Smooth muscle cell (in vitro differentiated cells): ENCODE measurements around the gene FRMD4A. TPM values are rescaled to one million over a fixed set of nuclear protein-coding genes. Genes with fewer than 3 reads are reported as not detected.

Experiments
- DNase-seq: peaks from one replicate; lab custom pipeline; 2025; ENCODE audit not compliant: unreplicated experiment; lab: John Stamatoyannopoulos, UW
- H2AFZ ChIP-seq: fragments of 200-600 bp; sonication (generic); 2 replicates; pipeline ENCODE4 v1.6.0; 2016; ENCODE audit warnings: antibody characterized with exemption, low read depth, mild to moderate bottlenecking
- H3F3A ChIP-seq: fragments of 200-600 bp; sonication (generic); 2 replicates; pipeline ENCODE4 v1.6.0; 2017; ENCODE audit warnings: antibody characterized with exemption, low read depth
- H3K27ac ChIP-seq: fragments of 200-600 bp; sonication (generic); 2 replicates; pipeline ENCODE4 v1.5.1; 2016; ENCODE audit warnings: low read depth, mild to moderate bottlenecking
- H3K27me3 ChIP-seq: fragments of 200-600 bp; sonication (generic); 2 replicates; pipeline ENCODE4 v1.6.1; 2016; ENCODE audit warnings: low read depth, mild to moderate bottlenecking
- H3K36me3 ChIP-seq: fragments of 200-600 bp; sonication (generic); 2 replicates; pipeline ENCODE4 v1.5.1; 2016; ENCODE audit warnings: low read depth
- H3K4me1 ChIP-seq: fragments of 200-600 bp; sonication (generic); 2 replicates; pipeline ENCODE4 v1.5.1; 2016; ENCODE audit warnings: low read depth
- H3K4me2 ChIP-seq: fragments of 200-600 bp; sonication (generic); 2 replicates; pipeline ENCODE4 v1.6.0; 2016; ENCODE audit warnings: mild to moderate bottlenecking
- H3K4me3 ChIP-seq: fragments of 200-600 bp; sonication (generic); 2 replicates; pipeline ENCODE4 v1.5.1; 2016; ENCODE audit warnings: mild to moderate bottlenecking
- H3K79me2 ChIP-seq: fragments of 200-600 bp; sonication (generic); 2 replicates; pipeline ENCODE4 v1.6.0; 2016; ENCODE audit warnings: low read depth, mild to moderate bottlenecking
- H3K9ac ChIP-seq: fragments of 200-600 bp; sonication (generic); 2 replicates; pipeline ENCODE4 v1.6.0; 2016; ENCODE audit warnings: low read depth
- H3K9me3 ChIP-seq: fragments of 200-600 bp; sonication (generic); replicated peaks from 2 replicates; pipeline ENCODE4 v1.5.1; 2016; ENCODE audit warnings: low read depth
- H4K20me1 ChIP-seq: fragments of 200-600 bp; sonication (generic); 2 replicates; pipeline ENCODE4 v1.6.0; 2016; ENCODE audit warnings: low read depth
- WGBS: methylation state at CpG from one replicate; pipeline ENCODE4 v1.1.7; 2016; ENCODE audit warnings: low lambda C conversion rate; 5-methylcytosine and 5-hydroxymethylcytosine counted together
- polyA plus RNA-seq: library from polyadenylated mRNA; unstranded; fragments of >200 nt; fragmentation: Nextera tagmentation; extraction: Ambion mirVana; gene quantifications from 2 replicates; pipeline ENCODE4 v1.2.1, GENCODE V29; 2016
- total RNA-seq: library from RNA; depleted of rRNA; stranded (reverse); fragments of >200 nt; gene quantifications from 2 replicates; pipeline ENCODE4 v1.2.3, GENCODE V29; 2014
- TF ChIP-seq, protein P1 (sequence below): fragments of 200-600 bp; sonication (generic); IDR thresholded peaks from 2 replicates; pipeline ENCODE4 v1.5.1; 2017; ENCODE audit warnings: borderline replicate concordance, mild to moderate bottlenecking, antibody characterized with exemption; ENCODE audit not compliant: insufficient read depth, poor library complexity, severe bottlenecking

The FRMD4A gene
- total and polyA plus RNA-seq, 2 experiments from 2014 or later: 3.0 to 5.4 TPM

DNA sequence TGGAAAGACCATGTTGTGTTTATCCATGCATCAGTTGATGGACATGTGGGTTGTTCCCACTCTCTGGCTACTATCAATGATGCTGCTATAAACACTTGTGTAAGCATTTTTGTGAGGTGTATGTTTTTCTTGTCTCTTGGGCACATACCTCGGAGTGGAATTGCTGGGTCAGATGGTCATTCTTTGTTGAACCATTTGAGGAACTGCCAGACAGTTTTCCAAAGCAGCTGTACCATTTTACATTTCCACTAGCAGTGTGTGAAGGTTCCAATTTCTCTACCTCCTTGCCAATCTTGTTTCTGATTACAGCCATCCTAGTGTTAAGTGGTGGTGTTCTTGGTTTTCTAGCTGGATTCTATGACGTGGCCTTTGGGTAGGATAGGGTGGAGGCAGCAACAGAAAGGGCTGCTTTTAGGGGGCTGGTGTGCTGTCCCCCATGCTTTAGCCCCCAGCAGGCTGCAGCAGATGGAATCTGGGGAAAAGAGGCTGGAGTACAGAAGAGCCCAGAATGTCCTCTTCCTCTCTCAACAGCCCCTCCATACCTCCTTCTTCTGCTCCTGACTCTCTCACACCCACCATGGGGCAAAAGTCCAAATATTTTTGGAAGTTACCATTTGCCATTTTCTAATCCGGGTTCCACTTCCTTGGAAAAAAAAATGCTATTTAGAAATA lies 352.7 kb downstream of the FRMD4A start:
- peak overlapping the region; percentile 30 for H3K4me2 ChIP-seq
- H4K20me1 ChIP-seq: no peaks in the 10 kb centered on the region
- no peaks in the 10 kb centered on the region for H3K36me3 ChIP-seq
- H3K79me2 ChIP-seq: no peaks in the 10 kb centered on the region
- H3K27ac ChIP-seq: peak overlapping the region; percentile 15
- H2AFZ ChIP-seq: no peak overlapping the region
- TF ChIP-seq, protein P1, sequence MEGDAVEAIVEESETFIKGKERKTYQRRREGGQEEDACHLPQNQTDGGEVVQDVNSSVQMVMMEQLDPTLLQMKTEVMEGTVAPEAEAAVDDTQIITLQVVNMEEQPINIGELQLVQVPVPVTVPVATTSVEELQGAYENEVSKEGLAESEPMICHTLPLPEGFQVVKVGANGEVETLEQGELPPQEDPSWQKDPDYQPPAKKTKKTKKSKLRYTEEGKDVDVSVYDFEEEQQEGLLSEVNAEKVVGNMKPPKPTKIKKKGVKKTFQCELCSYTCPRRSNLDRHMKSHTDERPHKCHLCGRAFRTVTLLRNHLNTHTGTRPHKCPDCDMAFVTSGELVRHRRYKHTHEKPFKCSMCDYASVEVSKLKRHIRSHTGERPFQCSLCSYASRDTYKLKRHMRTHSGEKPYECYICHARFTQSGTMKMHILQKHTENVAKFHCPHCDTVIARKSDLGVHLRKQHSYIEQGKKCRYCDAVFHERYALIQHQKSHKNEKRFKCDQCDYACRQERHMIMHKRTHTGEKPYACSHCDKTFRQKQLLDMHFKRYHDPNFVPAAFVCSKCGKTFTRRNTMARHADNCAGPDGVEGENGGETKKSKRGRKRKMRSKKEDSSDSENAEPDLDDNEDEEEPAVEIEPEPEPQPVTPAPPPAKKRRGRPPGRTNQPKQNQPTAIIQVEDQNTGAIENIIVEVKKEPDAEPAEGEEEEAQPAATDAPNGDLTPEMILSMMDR: no peak
- H3K9ac ChIP-seq: no peak overlapping the region
- no peak for DNase-seq
- no peaks in the 10 kb centered on the region for H3K9me3 ChIP-seq
- no peaks in the 10 kb centered on the region for H3K27me3 ChIP-seq
- H3K4me1 ChIP-seq: peaks cover 12% of the 10 kb centered on the region
- H3K4me3 ChIP-seq: no peak overlapping the region
- no peaks in the 10 kb centered on the region for H3F3A ChIP-seq
- WGBS: 64% methylated on average over 3 of the region's 3 CpGs

DNA sequence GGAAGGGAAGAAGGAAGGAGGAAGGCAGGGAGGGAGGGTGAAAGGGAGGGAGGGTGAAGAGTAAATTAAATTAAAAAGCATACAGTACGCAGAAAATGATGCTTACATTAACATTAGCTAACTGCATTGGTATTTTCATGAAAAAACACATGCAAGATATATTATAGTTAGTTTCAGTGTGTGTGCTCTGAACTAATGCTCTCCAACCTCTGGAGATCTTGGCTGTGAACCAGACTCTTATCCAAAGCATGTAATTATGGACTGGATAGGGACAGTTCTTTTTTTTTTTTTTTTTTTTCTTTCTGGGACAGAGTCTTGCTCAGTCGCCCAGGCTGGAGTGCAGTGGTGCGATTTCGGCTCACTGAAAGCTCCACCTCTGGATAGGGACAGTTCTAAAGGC lies 357.0 kb downstream of the FRMD4A start:
- H3K36me3 ChIP-seq: no peaks in the 10 kb centered on the region
- no peaks in the 10 kb centered on the region for H3K79me2 ChIP-seq
- H3K9ac ChIP-seq: no peak overlapping the region
- H3F3A ChIP-seq: no peaks in the 10 kb centered on the region
- no peak overlapping the region for H3K27ac ChIP-seq
- no peak overlapping the region for H3K4me3 ChIP-seq
- DNase-seq: no peak
- no peak overlapping the region for H2AFZ ChIP-seq
- H3K9me3 ChIP-seq: no peaks in the 10 kb centered on the region
- 62% methylated on average over 4 of the region's 4 CpGs for WGBS
- H3K4me1 ChIP-seq: peaks cover 18% of the 10 kb centered on the region
- TF ChIP-seq, protein P1: no peak
- H4K20me1 ChIP-seq: no peaks in the 10 kb centered on the region
- no peaks in the 10 kb centered on the region for H3K27me3 ChIP-seq
- H3K4me2 ChIP-seq: peak overlapping the region; percentile 33

DNA sequence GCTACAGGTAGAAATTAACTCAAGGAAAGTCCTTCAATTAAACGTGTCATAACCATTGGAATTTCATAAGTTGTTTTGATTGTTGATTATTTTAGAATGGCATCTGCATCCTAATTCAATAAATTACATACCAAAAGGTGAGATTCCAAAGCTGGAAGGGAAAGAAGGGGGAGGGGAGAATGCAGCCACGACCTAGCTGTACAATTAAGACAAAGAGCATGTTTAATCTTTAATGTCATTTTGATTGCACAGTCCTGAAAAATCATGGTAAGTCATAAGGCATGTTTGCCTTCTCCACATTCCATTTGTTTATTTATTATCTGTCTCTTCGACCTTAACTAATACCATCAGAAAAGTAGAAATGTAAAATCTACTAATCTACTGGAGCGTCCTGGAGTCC lies 358.1 kb downstream of the FRMD4A start:
- no peak overlapping the region for H3K27ac ChIP-seq
- H4K20me1 ChIP-seq: no peaks in the 10 kb centered on the region
- no peaks in the 10 kb centered on the region for H3F3A ChIP-seq
- TF ChIP-seq, protein P1: no peak
- H3K4me1 ChIP-seq: peaks cover 18% of the 10 kb centered on the region
- no peaks in the 10 kb centered on the region for H3K36me3 ChIP-seq
- 57% methylated on average over 4 of the region's 4 CpGs for WGBS
- H3K4me2 ChIP-seq: peak overlapping the region; percentile 53
- no peaks in the 10 kb centered on the region for H3K9me3 ChIP-seq
- H3K27me3 ChIP-seq: no peaks in the 10 kb centered on the region
- no peak overlapping the region for H3K9ac ChIP-seq
- no peaks in the 10 kb centered on the region for H3K79me2 ChIP-seq
- DNase-seq: no peak
- no peak overlapping the region for H3K4me3 ChIP-seq
- H2AFZ ChIP-seq: no peak overlapping the region
